ENCODE results near the gene ACSL5.

GRCh38 chr10:112333452-112333851 lies 40.5 kb upstream of the ACSL5 start:
- TF ChIP-seq POLR2A (IDR thresholded peaks at IDR 0.05; ENCODE audit: low read length) (no peak), GATA1 (IDR thresholded peaks at IDR 0.05; ENCODE audit: low read depth, low read length) (no peak)

All from erythroblast (primary cell).